Rectal smooth muscle tissue (tissue), 1 donor: ENCODE results near the gene JPT2.
"Not testable (repeated sequence)": the region's sequence is repeated elsewhere in the genome, so short reads cannot be mapped to it uniquely, and the experiment has no call there.

Source experiments
- H3K27ac ChIP-seq: one replicate; pipeline ENCODE4 v1.7.0; 2013; ENCODE audit warnings: low read depth, low read length, inconsistent platforms
- H3K27me3 ChIP-seq: one replicate; pipeline ENCODE4 v1.7.0; 2013; ENCODE audit warnings: low read length; ENCODE audit not compliant: control insufficient read depth, insufficient read depth
- H3K36me3 ChIP-seq: one replicate; pipeline ENCODE4 v1.7.0; 2013; ENCODE audit warnings: low read length; ENCODE audit not compliant: control insufficient read depth, insufficient read depth
- H3K4me1 ChIP-seq: one replicate; pipeline ENCODE4 v1.7.0; 2013; ENCODE audit warnings: low read length; ENCODE audit not compliant: control insufficient read depth, insufficient read depth
- H3K4me3 ChIP-seq: one replicate; pipeline ENCODE4 v1.7.0; 2013; ENCODE audit warnings: low read length
- H3K9ac ChIP-seq: one replicate; pipeline ENCODE4 v1.7.0; 2013; ENCODE audit warnings: low read length

The JPT2 gene

GRCh38 chr16:1687427-1688316 is 9.6 kb downstream of the JPT2 start:
- Histone ChIP-seq H3K36me3 (peaks cover 15% of the 10 kb centered on the region), H3K4me1 (no peaks in the 10 kb centered on the region), H3K4me3 (no peak overlapping the region), H3K9ac (no peak overlapping the region), H3K27me3 (no peaks in the 10 kb centered on the region), H3K27ac (no peak overlapping the region)

- no peak overlapping the region for H3K9ac ChIP-seq
- H3K4me1 ChIP-seq: no peaks in the 10 kb centered on the region
- peaks cover 17% of the 10 kb centered on the region for H3K36me3 ChIP-seq
- H3K27ac ChIP-seq: no peak overlapping the region
- H3K27me3 ChIP-seq: no peaks in the 10 kb centered on the region
- no peak overlapping the region for H3K4me3 ChIP-seq
Observed at GRCh38 chr16:1688807-1689560, 10.9 kb downstream of the JPT2 start.

- H3K9ac ChIP-seq: no peak overlapping the region
- H3K36me3 ChIP-seq: peaks cover 17% of the 10 kb centered on the region
- no peak overlapping the region for H3K4me3 ChIP-seq
- H3K4me1 ChIP-seq: no peaks in the 10 kb centered on the region
- H3K27ac ChIP-seq: no peak overlapping the region
- H3K27me3 ChIP-seq: no peaks in the 10 kb centered on the region
Observed at GRCh38 chr16:1689853-1690252, 11.8 kb downstream of the JPT2 start.

GRCh38 chr16:1690810-1691209 is 12.7 kb downstream of the JPT2 start:
- H3K9ac ChIP-seq: no peak overlapping the region
- H3K4me1 ChIP-seq: no peaks in the 10 kb centered on the region
- H3K27ac ChIP-seq: no peak overlapping the region
- peaks cover 17% of the 10 kb centered on the region for H3K36me3 ChIP-seq
- no peak overlapping the region for H3K4me3 ChIP-seq
- no peaks in the 10 kb centered on the region for H3K27me3 ChIP-seq

- Histone ChIP-seq H3K36me3 (peaks cover 17% of the 10 kb centered on the region), H3K27ac (no peak overlapping the region), H3K4me1 (no peaks in the 10 kb centered on the region), H3K4me3 (no peak overlapping the region), H3K27me3 (no peaks in the 10 kb centered on the region), H3K9ac (no peak overlapping the region)
Observed at GRCh38 chr16:1691276-1691675, 13.2 kb downstream of the JPT2 start.

GRCh38 chr16:1691956-1692355 is 13.9 kb downstream of the JPT2 start:
- no peak overlapping the region for H3K9ac ChIP-seq
- no peak overlapping the region for H3K27ac ChIP-seq
- peaks cover 17% of the 10 kb centered on the region for H3K36me3 ChIP-seq
- H3K27me3 ChIP-seq: no peaks in the 10 kb centered on the region
- H3K4me1 ChIP-seq: no peaks in the 10 kb centered on the region
- H3K4me3 ChIP-seq: no peak overlapping the region

GRCh38 chr16:1696863-1697262 is 18.8 kb downstream of the JPT2 start:
- Histone ChIP-seq H3K27ac (no peak overlapping the region), H3K9ac (no peak overlapping the region), H3K36me3 (peaks cover 17% of the 10 kb centered on the region), H3K27me3 (no peaks in the 10 kb centered on the region), H3K4me1 (no peaks in the 10 kb centered on the region), H3K4me3 (no peak overlapping the region)

- no peak overlapping the region for H3K4me3 ChIP-seq
- H3K27me3 ChIP-seq: no peaks in the 10 kb centered on the region
- no peak overlapping the region for H3K27ac ChIP-seq
- no peaks in the 10 kb centered on the region for H3K4me1 ChIP-seq
- peaks cover 12% of the 10 kb centered on the region for H3K36me3 ChIP-seq
- no peak overlapping the region for H3K9ac ChIP-seq
Observed at GRCh38 chr16:1698680-1699079, 20.6 kb downstream of the JPT2 start.

- H3K4me3 ChIP-seq: no peak overlapping the region
- peaks cover 12% of the 10 kb centered on the region for H3K36me3 ChIP-seq
- no peak overlapping the region for H3K27ac ChIP-seq
- H3K4me1 ChIP-seq: no peaks in the 10 kb centered on the region
- no peaks in the 10 kb centered on the region for H3K27me3 ChIP-seq
- H3K9ac ChIP-seq: no peak overlapping the region
Observed at GRCh38 chr16:1700246-1700645, 22.2 kb downstream of the JPT2 start.

GRCh38 chr16:1701216-1701878 is 23.3 kb downstream of the JPT2 start:
- Histone ChIP-seq H3K4me1 (no peaks in the 10 kb centered on the region), H3K9ac (no peak overlapping the region), H3K27me3 (no peaks in the 10 kb centered on the region), H3K36me3 (peaks cover 12% of the 10 kb centered on the region), H3K4me3 (no peak overlapping the region), H3K27ac (no peak overlapping the region)

GRCh38 chr16:1705324-1705687 is 27.2 kb downstream of the JPT2 start:
- H3K4me3 ChIP-seq: peak overlapping the region; percentile 94
- H3K27me3 ChIP-seq, H3K36me3 ChIP-seq: not testable (repeated sequence)
- peaks cover 12% of the 10 kb centered on the region for H3K4me1 ChIP-seq
- H3K9ac ChIP-seq: peak overlapping the region; percentile 85
- peak overlapping the region; percentile 91 for H3K27ac ChIP-seq

- H3K27me3 ChIP-seq: no peaks in the 10 kb centered on the region
- peaks cover 1% of the 10 kb centered on the region for H3K36me3 ChIP-seq
- peaks cover 12% of the 10 kb centered on the region for H3K4me1 ChIP-seq
- H3K4me3 ChIP-seq: peak within 1 kb of the TSS; percentile 94
- H3K9ac ChIP-seq: peak within 1 kb of the TSS; percentile 85
- H3K27ac ChIP-seq: peak within 1 kb of the TSS; percentile 91
Observed at GRCh38 chr16:1705688-1706385, 27.8 kb downstream of the JPT2 start, which contains the start of gene MAPK8IP3. TSS of gene MAPK8IP3 (plus strand) at chr16:1706195. CDS start at chr16:1706340, 145 bp downstream.
